Measurements from ENCODE around the gene PPL.

PPL gene

GRCh38 chr16:4877380-4877685 lies 59.6 kb downstream of the PPL start:
- no peak for TF ChIP-seq CTCF (IDR thresholded peaks at IDR 0.05; ENCODE audit: low read depth, low read length)
- DNase-seq, result no peak
- Histone ChIP-seq H3K27me3 (ENCODE audit: insufficient read depth, low read depth, severe bottlenecking) (no peaks in the 10 kb centered on the region), H3K27ac (no peak overlapping the region), H3K36me3 (peaks cover 95% of the 10 kb centered on the region), H3K4me3 (ENCODE audit: low read depth, low read length) (no peak overlapping the region), H3K9me3 (ENCODE audit: severe bottlenecking) (no peaks in the 10 kb centered on the region)

GRCh38 chr16:4876646-4877379 lies 60.1 kb downstream of the PPL start:
- H3K4me3 ChIP-seq (ENCODE audit: low read depth, low read length), result no peak overlapping the region
- H3K9me3 ChIP-seq (ENCODE audit: severe bottlenecking), result no peaks in the 10 kb centered on the region
- no peaks in the 10 kb centered on the region for H3K27me3 ChIP-seq (ENCODE audit: insufficient read depth, low read depth, severe bottlenecking)
- no peak overlapping the region for H3K27ac ChIP-seq
- no peak for DNase-seq
- H3K36me3 ChIP-seq, result peaks cover 93% of the 10 kb centered on the region
- no peak for TF ChIP-seq CTCF (IDR thresholded peaks at IDR 0.05; ENCODE audit: low read depth, low read length)

GRCh38 chr16:4874666-4875065 lies 62.3 kb downstream of the PPL start:
- H3K36me3 ChIP-seq, result peaks cover 90% of the 10 kb centered on the region
- no peaks in the 10 kb centered on the region for H3K27me3 ChIP-seq (ENCODE audit: insufficient read depth, low read depth, severe bottlenecking)
- TF ChIP-seq CTCF (IDR thresholded peaks at IDR 0.05; ENCODE audit: low read depth, low read length), result no peak
- no peaks in the 10 kb centered on the region for H3K9me3 ChIP-seq (ENCODE audit: severe bottlenecking)
- no peak for DNase-seq
- H3K4me3 ChIP-seq (ENCODE audit: low read depth, low read length), result no peak overlapping the region
- H3K27ac ChIP-seq, result no peak overlapping the region

- Histone ChIP-seq H3K4me3 (ENCODE audit: low read depth, low read length) (no peak overlapping the region), H3K9me3 (ENCODE audit: severe bottlenecking) (no peaks in the 10 kb centered on the region), H3K27ac (no peak overlapping the region), H3K27me3 (ENCODE audit: insufficient read depth, low read depth, severe bottlenecking) (no peaks in the 10 kb centered on the region), H3K36me3 (peaks cover 86% of the 10 kb centered on the region)
- DNase-seq, result no peak
- no peak for TF ChIP-seq CTCF (IDR thresholded peaks at IDR 0.05; ENCODE audit: low read depth, low read length)
Observed at GRCh38 chr16:4873091-4873490, 63.9 kb downstream of the PPL start.

- no peak overlapping the region for H3K4me3 ChIP-seq (ENCODE audit: low read depth, low read length)
Observed at GRCh38 chr16:4871071-4871470, 65.9 kb downstream of the PPL start.

More at GRCh38 chr16:4871071-4871470, 65.9 kb downstream of the PPL start:
- no peak for TF ChIP-seq CTCF (IDR thresholded peaks at IDR 0.05; ENCODE audit: low read depth, low read length)
- Histone ChIP-seq H3K27me3 (ENCODE audit: insufficient read depth, low read depth, severe bottlenecking) (no peaks in the 10 kb centered on the region), H3K36me3 (peaks cover 79% of the 10 kb centered on the region), H3K9me3 (ENCODE audit: severe bottlenecking) (no peaks in the 10 kb centered on the region), H3K27ac (no peak overlapping the region)
- no peak for DNase-seq

Measured in WERI-Rb-1 (cell line).